HG03103 (cell line): ENCODE measurements around the gene SMAP1.

Experiments used
- ATAC-seq: cut with Tn5 transposase; IDR thresholded peaks from one replicate; pipeline ENCODE4 v1.9.1; 2021; ENCODE audit warnings: low read depth; ENCODE audit not compliant: unreplicated experiment

SMAP1 gene

DNA sequence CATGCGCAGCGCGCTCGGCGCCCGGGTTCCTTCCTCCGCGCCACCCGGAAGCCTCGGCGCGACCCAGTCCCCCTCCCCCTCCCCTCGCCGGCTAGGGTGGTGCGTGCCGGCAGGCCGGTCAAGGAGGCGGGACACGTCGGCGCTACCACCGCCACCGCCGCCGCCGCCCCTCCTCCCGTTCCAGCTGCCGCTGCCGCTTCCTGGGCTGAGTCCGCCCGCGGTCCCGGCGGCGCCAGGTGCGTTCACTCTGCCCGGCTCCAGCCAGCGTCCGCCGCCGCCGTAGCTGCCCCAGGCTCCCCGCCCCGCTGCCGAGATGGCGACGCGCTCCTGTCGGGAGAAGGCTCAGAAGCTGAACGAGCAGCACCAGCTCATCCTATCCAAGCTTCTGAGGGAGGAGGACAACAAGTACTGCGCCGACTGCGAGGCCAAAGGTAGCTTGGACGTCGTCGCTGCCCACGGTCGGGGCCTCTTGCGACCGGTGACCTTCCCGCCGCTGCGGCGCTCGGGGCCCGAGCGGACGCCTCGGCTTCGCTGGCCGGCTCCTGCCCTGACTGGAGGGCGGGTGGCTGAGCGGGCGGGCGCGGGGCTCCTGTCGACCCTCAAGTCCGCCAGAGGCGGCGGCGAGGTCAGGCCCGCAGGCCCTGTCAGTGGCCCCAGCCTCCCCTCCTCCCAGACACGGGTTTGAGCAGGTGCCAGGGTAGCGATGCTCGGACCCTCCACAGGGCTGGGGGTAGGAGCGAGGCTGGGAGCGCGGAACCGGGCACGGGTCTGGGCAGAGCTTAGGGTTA is at the start of gene SMAP1:
TSS of gene SMAP1 (plus strand) at position 173 of the 788 bp plus-strand sequence. CDS start at position 314, 141 bp downstream.
- ATAC-seq = peak; percentile 93

DNA sequence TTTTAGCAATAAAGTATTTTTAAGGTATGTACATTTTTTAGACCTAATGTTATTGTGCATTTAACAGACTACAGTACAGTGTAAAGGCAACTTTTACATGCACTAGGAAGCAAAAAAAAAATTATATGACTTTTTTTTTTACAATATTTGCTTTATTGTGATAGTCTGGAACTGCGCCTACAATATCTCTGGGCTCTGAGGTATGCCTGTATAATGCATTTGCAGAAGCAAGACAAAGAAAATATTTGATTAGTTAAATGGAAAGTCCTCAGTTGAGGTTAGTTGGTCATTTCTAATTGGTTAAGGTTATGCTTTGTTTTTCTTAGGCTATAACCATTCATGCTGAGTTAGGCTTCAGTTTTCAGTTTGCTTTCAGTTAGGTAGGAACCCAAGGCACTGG is 46.9 kb upstream of the SMAP1 start:
- ATAC-seq = no peak

DNA sequence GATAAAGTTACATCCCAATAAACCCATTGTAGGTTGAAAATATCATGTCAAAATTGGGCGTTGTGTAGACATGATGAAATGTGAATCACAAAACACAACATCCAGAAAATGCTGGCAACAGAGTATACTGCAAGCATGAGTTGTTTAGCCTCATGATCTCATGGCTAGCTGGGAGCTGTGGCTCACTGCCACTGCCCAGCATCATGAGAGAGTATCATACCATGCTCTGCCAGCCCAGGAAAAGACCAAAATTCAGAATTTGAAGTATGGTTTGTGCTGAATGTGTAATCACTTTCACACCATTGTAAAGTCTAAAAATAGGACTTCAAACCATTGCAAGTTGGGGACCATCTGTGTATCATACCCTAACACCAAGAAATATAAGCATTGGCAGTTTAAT is 45.2 kb upstream of the SMAP1 start:
- ATAC-seq = no peak

DNA sequence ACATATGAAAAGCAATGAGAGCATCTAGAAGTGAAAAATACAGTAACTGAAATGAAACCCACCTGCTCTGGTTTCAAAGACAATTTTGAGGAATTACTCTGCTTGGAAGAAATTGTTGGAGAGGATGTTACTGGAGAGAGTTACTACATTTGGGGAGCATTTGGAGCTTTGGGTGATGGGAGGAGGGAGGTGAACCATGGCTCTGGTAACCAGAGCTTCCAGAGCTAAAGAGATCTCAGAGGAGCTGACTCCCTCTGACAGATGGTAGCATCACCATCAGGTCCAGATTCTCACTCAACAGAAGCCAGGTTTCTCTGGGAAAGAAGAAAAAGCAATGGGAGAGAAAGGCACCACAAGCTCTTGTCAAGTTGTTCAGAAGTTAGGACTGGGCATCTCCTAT is 42.2 kb upstream of the SMAP1 start:
- ATAC-seq = no peak

DNA sequence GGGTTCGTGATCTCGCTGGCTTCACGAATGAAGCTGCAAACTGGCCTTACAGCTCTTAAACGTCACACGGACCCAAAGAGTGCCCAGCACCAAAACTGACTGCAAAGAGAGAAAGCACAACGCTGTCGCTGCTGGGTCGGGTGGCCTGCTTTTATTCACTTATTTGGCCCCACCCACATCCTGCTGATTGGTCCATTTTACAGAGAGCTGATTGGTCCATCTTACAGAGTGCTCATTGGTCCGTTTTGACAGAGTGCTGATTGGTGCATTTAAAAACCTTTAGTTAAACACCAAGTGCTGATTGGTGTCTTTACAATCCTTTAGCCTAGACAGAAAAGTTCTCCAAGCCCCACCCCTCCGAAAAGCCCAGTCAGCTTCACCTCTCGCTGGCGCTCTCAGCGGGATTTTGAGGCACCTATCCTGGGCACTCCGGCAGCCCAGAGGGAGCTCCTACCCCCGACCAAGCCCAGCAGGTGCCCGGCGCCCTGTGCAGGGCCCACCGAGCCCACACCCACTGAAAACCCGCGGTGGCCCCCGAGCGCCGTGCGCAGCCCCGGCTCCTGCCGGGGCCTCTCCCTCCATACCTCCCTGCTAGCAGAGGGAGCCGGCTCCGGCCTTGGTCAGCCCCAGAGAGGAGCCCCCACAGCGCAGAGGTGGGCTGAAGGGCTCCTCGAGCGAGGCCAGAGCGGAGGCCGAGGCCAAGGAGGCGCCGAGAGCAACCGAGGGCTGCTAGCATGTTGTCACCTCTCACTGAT is 40.0 kb upstream of the SMAP1 start:
- no peak for ATAC-seq

DNA sequence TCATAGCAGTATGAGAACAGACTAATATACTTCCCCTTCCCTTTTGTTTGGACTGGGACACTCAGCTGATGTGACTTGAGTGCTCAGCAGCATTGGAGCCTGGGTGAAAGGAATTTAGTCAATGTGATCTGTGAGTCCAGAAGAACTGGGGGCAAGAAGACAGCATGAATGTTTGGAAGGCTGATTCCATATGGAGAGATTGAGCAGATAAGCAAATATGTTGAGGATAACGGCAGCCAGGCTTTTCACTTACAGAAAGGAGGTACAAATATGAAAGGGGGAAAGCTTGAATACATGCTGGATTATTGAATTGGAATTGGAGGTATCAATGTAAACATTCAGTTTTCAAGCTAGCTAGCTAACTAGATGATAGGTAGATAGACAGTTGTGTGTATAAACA is 37.8 kb upstream of the SMAP1 start:
- no peak for ATAC-seq

DNA sequence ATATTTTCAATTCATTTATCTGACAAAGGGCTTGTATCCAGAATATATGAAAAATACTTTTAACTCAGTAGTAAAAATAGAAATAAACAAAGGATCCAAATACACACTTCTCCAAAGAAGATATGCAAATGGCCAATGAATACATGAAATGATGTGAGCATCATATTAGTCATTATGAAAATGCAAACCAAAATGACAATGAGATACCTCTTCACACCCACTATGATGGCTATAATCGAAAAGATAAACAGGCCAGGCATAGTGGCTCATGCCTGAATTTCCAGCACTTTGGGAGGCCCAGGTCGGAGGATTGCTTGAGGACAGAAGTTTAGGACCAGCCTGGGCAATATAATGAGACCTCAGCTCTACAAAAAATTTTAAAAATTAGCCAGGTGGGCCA is 33.8 kb upstream of the SMAP1 start:
- ATAC-seq = no peak

DNA sequence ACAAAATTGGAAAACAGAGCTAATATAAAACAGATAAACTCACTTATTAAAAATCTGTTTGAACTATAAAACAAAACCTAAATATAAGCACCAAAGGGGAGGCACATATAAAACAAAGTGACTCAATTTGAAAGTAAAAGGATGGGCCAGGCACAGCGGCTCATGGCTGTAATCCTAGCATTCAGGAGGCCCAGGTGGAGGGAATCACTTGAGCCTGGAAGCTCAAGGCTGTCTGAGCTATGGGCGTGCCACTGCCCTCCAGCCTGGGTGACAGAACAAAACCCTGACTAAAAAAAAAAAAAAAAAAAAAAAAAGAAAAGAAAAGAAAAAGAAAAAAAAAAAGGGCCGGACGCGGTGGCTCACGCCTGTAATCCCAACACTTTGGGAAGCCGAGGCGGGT is 31.1 kb upstream of the SMAP1 start:
- no peak for ATAC-seq

DNA sequence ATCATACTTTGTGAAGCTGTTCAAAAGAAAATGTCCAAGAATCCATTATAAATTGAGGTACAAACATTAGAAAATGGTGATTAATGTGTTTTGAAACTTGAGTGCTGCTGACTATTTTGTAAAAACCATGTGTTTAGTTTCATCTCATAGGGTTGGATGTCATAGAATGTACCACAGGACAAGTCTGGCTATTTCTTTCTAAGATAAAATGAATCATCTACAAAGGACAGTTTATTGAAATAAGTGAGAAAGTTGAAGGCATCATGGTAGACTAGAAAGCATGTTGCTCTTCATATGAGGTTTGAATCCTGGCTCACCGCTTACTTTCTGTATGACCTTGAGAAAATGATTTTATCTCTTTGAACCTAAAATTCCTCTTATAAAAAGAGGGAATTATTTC is 29.2 kb upstream of the SMAP1 start:
- ATAC-seq = no peak

DNA sequence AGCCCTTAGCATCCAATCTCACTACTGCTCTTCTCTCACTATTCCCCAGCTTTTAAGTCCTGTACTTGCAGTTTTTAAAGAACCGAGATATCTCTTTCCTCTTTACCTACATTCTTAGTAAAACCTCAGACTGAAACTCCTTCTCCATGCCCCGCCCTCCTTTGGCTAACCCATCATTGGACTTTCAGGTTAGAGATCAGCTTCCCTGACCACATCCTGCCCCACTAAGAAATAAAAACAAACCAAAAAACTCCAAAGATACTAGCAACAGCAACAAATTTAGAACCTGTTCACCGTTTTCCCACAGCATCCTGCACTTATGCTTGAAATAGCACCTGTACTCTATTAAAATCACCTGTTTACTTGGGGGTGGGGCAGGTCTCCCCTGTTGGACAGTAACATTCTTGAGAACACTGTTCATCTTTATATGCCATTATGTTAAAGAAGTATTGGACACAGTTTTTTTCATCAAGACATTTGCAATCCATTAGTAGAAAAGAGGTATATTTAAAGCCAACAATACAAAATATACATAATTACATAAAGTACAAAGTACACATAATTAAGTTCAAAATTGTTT is 16.3 kb upstream of the SMAP1 start:
- ATAC-seq = peak; percentile 63

DNA sequence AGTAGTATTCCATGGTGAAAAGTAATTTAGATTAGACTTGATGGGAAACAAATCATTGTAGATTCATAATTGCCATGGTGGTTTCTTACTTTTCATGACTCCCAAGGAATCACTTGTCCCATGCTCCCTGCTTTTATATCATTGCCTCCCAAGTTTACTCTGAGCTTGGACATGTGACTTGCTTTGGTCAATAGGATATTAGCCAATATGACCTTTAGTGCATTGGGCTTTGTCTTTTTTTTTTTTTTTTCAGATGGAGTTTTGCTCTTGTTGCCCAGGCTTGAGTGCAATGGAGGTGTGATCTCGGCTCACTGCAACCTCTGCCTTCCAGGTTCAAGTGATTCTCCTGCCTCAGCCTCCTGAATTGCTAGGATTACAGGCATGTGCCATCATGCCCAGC is 15.5 kb upstream of the SMAP1 start:
- no peak for ATAC-seq

DNA sequence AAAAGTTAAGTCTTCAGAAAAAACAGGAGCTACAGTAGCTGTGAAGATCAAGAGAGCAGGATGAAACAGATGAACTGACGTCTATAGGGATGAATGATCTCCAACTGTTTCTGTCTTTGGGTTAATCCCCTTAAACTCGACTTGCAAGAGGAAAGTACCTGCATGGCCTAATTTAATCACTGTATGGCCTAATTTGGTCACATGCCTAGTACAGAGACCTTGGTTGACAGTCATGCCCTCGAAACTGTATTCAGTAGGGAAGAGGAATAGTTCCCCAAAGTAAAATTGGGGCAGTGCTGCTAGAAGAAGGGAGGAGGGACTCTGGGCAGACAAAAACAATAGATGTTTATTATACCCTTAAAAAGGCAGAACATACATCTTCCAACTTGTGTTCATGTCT is 10.0 kb upstream of the SMAP1 start:
- no peak for ATAC-seq

DNA sequence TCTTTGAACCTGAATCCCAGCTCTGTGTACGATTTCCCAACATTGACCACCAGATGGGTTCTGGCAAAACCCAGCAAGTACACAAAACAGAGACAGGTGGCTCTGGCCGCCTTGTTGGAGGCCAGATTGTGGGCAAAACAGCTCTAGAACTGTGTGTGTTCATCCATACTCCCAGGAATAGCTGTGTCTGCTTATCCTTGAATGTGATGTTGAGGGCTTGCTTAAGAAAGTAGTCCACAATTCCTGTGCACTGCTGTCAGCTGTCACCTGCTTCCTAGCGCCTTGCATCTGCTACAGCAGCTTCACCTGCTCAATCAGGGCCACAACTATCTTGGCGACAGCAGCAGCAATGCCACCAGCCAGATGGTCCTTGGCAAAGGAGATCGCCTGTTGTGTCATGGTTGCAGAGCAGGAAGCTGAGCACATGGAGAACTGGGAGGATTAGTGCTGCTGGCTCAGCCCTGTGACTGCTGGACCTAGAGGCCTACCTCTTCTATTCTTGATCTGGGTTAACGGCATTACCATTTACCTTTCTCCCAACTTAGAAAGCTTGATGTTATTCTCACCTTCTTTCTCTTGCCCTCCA is 3.7 kb upstream of the SMAP1 start:
- no peak for ATAC-seq

DNA sequence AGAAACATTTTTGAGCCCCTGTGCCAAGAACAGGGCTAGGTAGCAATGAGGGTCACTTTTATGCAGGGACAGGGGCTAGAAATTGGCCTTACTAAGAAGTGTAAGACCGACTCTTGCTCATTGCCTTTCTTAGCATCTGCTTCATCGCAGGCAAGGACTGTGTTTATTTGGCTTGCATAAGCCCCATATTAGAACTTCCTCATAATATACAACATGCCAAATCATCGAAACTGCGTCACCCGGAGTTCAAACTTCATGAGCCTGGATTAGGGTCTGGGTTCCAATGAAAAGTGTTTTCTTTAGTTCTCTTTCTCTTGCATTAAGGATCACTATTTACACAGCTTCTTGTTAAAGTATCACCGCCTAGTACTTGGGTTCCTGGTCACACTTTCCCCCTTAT is 977 bp upstream of the SMAP1 start:
- no peak for ATAC-seq

DNA sequence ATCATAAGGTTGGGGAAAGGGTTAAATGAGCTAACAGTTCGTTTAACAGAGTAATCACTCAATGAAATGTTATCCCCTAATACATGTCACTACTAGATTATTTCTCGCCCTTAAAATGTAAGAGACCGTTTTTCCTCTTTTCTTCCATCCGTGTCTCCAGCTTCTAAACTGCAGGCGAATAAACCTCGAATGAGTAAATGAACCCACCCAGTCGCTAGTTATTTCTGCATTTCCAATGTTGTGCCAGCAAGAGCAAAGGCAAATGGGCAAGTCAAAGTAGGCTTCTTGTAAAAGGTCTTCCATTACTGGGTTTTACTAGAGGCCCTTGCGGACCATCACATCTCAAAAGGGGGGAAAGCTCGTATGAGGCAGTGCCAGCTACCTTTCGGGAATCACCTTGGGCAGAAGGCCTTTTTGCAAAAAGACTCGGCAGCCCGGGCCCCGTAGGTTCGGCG is 400 bp upstream of the SMAP1 start:
- ATAC-seq = peak; percentile 0

DNA sequence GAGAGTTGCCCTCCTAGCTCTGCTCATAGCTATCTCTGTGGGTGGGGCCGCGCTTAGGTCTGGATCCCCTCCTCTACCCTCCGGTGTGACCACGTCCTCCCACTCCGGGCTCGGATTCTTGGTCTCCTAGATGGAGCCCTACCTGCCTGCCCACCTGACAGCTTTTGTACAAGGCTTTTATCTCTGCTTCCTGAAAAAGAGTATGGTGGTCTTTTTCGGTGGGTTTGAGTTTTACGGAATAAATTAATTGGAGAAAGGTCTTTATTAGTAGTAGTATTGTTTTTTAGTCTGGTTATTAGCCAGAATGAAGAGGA is 773 bp downstream of the SMAP1 start:
- no peak for ATAC-seq

DNA sequence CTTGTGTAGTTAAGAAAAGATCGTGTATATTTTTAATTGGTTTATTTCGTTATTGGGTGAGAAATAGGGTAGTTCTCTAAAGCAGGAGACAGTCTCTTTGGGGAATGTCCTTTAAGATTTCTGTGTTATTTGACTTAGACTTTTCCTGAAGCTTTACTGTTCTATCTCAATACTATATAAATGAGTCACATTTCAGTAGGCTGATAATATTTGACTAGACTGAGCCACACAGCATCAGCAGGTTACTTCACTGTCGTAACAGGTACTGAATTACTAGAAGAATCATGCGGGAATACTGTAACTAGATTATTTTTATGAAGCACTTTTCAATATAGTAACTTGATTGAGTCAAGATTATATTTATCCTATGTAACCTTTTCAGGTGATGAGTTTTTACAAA is 1.4 kb downstream of the SMAP1 start:
- ATAC-seq = no peak

DNA sequence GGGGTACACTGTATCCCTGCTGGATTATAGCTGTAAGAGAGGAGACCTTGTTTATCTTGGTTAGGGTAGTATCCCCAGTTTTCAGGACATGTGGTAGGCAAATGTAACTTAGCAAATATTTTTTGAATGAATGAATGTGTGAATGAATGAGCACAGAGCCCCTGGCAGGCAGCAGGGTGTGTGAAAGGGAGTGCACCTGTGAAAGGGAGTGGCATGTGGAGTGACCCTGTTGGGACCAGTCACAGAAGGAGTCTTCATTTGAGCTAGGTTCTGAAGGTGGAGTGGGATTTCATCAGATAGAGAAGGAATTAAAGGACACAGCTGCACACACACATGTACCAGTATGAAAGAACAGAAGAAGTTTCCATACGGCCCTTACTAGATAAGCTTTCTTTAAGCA is 4.9 kb downstream of the SMAP1 start:
- no peak for ATAC-seq

DNA sequence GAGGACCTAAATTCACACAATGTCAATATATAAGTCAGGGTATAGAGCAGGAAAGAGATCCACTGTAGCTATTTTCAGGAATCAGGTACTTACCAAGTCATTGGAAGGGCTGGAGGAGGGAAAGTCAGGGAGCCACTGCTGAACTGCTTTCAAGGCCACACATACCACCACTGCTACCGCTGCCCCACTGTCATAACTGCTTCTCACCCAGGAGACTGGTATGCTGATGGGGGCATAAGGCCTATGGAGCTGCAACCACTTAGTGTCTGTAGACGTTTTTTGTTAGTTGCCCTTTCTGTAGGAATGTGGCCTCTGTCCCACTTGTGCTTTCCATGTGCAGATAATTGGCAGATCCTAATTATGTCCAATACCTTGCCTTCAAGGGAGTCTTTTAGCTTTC is 5.4 kb downstream of the SMAP1 start:
- no peak for ATAC-seq

DNA sequence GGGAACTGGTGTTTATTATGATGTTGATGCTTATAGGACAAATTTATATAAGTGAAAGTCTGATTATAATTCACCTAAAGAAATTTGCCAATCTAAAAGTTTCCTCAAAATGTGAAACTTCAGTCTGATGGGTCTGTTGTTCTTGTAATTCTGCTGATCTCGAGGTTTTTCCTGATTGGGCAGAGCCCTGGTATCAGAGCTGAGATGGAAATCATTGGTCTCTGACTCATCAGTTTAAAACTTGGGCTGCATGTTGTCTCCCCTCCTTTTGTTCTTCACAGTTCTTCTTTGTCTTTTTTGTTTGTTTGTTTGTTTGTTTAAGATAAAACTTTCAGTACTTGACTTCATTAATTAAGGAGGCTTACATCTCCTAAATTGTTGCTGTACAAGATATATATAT is 5.9 kb downstream of the SMAP1 start:
- no peak for ATAC-seq

DNA sequence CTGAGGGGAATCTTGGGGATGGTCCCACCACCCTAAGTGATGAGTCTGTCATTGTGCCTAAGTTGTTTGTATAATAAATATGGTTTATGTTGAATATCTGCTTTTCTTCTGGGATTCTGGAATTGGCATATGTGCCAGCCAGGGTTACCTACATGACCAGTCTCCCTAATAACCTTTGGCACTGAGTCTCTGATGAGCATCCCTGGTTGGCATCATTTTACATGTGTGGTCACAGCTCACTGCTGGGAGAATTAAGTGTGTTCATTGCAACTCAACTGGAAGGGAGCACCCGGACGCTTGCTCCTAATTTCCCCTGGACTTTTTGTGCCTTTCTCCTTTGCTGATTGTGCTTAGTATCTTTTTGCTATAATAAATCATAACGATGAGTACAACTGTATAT is 8.1 kb downstream of the SMAP1 start:
- ATAC-seq = no peak

DNA sequence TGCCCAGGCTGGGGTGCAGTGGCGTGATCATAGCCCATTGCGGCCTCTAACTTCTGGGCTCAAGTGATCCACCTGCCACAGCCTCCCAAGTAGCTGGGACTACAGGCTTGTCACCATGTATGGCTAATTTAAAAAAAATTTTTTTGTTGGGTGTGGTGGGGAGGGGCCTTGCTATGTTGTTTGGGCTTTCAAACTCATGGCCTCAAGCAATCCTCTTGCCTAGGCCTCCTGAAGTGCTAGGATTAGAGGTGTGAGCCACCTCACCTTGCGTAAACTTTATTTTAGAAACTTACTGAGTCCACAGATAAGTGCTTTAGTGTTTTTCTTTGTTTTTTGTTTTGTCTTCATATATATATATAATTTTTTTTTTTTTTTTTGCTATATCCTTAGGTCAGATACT is 9.1 kb downstream of the SMAP1 start:
- no peak for ATAC-seq
